Trophoblast cell (in vitro differentiated cells and primary cell): Measurements from ENCODE around the gene SPRED3.

Experiments used
- DNase-seq, 2 donors: peaks; one replicate each; pipeline ENCODE4 v3.0.0-alpha.2; 2016
- H2AFZ ChIP-seq: 2 replicates; pipeline ENCODE4 v1.6.1; 2013; ENCODE audit warnings: low read length, moderate library complexity, mild to moderate bottlenecking; ENCODE audit not compliant: insufficient read depth, poor library complexity
- H2AK5ac ChIP-seq: 2 replicates; pipeline ENCODE4 v1.6.1; 2013; ENCODE audit warnings: mild to moderate bottlenecking, low read length
- H2BK120ac ChIP-seq: 2 replicates; pipeline ENCODE4 v1.6.1; 2013; ENCODE audit warnings: low read length, mild to moderate bottlenecking, moderate library complexity; ENCODE audit not compliant: insufficient read depth, poor library complexity
- H2BK12ac ChIP-seq: 2 replicates; pipeline ENCODE4 v1.6.1; 2013; ENCODE audit warnings: mild to moderate bottlenecking, low read length, moderate library complexity
- H2BK5ac ChIP-seq: 2 replicates; pipeline ENCODE4 v1.6.1; 2013; ENCODE audit warnings: low read length, low read depth, moderate library complexity, mild to moderate bottlenecking; ENCODE audit not compliant: poor library complexity
- H3K14ac ChIP-seq: 2 replicates; pipeline ENCODE4 v1.6.1; 2013; ENCODE audit warnings: mild to moderate bottlenecking, low read length
- H3K18ac ChIP-seq: 2 replicates; pipeline ENCODE4 v1.6.1; 2013; ENCODE audit warnings: mild to moderate bottlenecking, low read length
- H3K23ac ChIP-seq: 2 replicates; pipeline ENCODE4 v1.6.1; 2013; ENCODE audit warnings: low read length
- H3K27ac ChIP-seq: 2 replicates; pipeline ENCODE4 v1.5.1; 2013; ENCODE audit warnings: low read depth, mild to moderate bottlenecking, inconsistent platforms, low read length, moderate library complexity
- H3K27me3 ChIP-seq: 2 replicates; pipeline ENCODE4 v1.6.1; 2013; ENCODE audit warnings: inconsistent platforms, mild to moderate bottlenecking, low read length, moderate library complexity; ENCODE audit not compliant: insufficient read depth
- H3K36me3 ChIP-seq, 2 experiments: 1 replicate in 1 of 2; 2 replicates in 1 of 2; pipeline ENCODE4 v1.6.1; 2013; ENCODE audit warnings: low read length in 2 of 2, mild to moderate bottlenecking in 2 of 2, moderate library complexity in 1 of 2; ENCODE audit not compliant: insufficient read depth in 2 of 2, control insufficient read depth in 1 of 2
- H3K4ac ChIP-seq: 2 replicates; pipeline ENCODE4 v1.6.1; 2013; ENCODE audit warnings: low read depth, mild to moderate bottlenecking, low read length, moderate library complexity
- H3K4me1 ChIP-seq, 2 experiments: 1 replicate in 1 of 2; 2 replicates in 1 of 2; pipeline ENCODE4 v1.6.1; 2013; ENCODE audit warnings: low read length in 2 of 2, mild to moderate bottlenecking in 2 of 2, moderate library complexity in 1 of 2; ENCODE audit not compliant: insufficient read depth in 2 of 2, control insufficient read depth in 1 of 2
- H3K4me2 ChIP-seq: 2 replicates; pipeline ENCODE4 v1.6.1; 2013; ENCODE audit warnings: inconsistent platforms, mild to moderate bottlenecking, low read length, moderate library complexity
- H3K4me3 ChIP-seq: 2 replicates; pipeline ENCODE4 v1.5.1; 2013; ENCODE audit warnings: mild to moderate bottlenecking, low read depth, low read length, inconsistent platforms
- H3K79me1 ChIP-seq: one replicate; pipeline ENCODE4 v1.6.1; 2013; ENCODE audit warnings: low read length
- H3K79me2 ChIP-seq: 2 replicates; pipeline ENCODE4 v1.6.1; 2013; ENCODE audit warnings: low read length, mild to moderate bottlenecking; ENCODE audit not compliant: control insufficient read depth, insufficient read depth, poor library complexity
- H3K9ac ChIP-seq: 2 replicates; pipeline ENCODE4 v1.6.1; 2013; ENCODE audit warnings: mild to moderate bottlenecking, low read length
- H3K9me3 ChIP-seq: 2 replicates; pipeline ENCODE4 v1.6.1; 2013; ENCODE audit warnings: low read depth, mild to moderate bottlenecking, control low read depth, inconsistent platforms, low read length; ENCODE audit not compliant: insufficient read depth
- H4K12ac ChIP-seq: 2 replicates; pipeline ENCODE4 v1.6.1; 2013; ENCODE audit warnings: low read depth, mild to moderate bottlenecking, low read length, moderate library complexity
- H4K8ac ChIP-seq: 2 replicates; pipeline ENCODE4 v1.6.1; 2013; ENCODE audit warnings: low read depth, mild to moderate bottlenecking, low read length, moderate library complexity
- H4K91ac ChIP-seq: one replicate; pipeline ENCODE4 v1.6.1; 2013; ENCODE audit warnings: low read depth, mild to moderate bottlenecking, low read length, moderate library complexity
- WGBS: extraction: QIAGEN DNeasy Blood & Tissue Kit; methylation state at CpG from one replicate; pipeline ENCODE4 v1.1.7; 2013; ENCODE audit warnings: missing lambda C conversion rate; ENCODE audit not compliant: insufficient read length, insufficient coverage; ENCODE audit errors: extremely low coverage; 5-methylcytosine and 5-hydroxymethylcytosine counted together

SPRED3 gene

GRCh38 chr19:38369584-38369983, 18.9 kb upstream of the SPRED3 start:
- Histone ChIP-seq H3K14ac (no peak overlapping the region), H4K8ac (no peak overlapping the region), H4K12ac (no peak overlapping the region), H3K79me2 (no peaks in the 10 kb centered on the region), H3K27me3 (no peaks in the 10 kb centered on the region), H3K4me1 (no peaks in the 10 kb centered on the region), H3K27ac (no peak overlapping the region), H3K36me3 (no peaks in the 10 kb centered on the region), H3K4me2 (no peak overlapping the region), H4K91ac (no peak overlapping the region), H3K9me3 (peaks cover 4% of the 10 kb centered on the region), H3K18ac (no peak overlapping the region), H2BK12ac (no peak overlapping the region), H2BK5ac (no peak overlapping the region), H3K4ac (no peak overlapping the region), H3K79me1 (peaks cover under 1% of the 10 kb centered on the region), H3K4me3 (no peak overlapping the region), H2AFZ (no peak overlapping the region), H2AK5ac (no peak overlapping the region), H3K9ac (no peak overlapping the region), H3K23ac (no peak overlapping the region), H2BK120ac (no peak overlapping the region)
- no peak for DNase-seq
- no CpG with 5 or more reads among the region's 2 CpGs for WGBS

- Histone ChIP-seq H3K14ac (no peak overlapping the region), H3K4me3 (no peak overlapping the region), H3K18ac (no peak overlapping the region), H3K4ac (no peak overlapping the region), H2BK5ac (no peak overlapping the region), H4K91ac (no peak overlapping the region), H3K4me1 (peaks cover under 1% of the 10 kb centered on the region in 2 experiments), H3K27ac (no peak overlapping the region), H2BK12ac (no peak overlapping the region), H4K8ac (no peak overlapping the region), H3K27me3 (no peaks in the 10 kb centered on the region), H3K79me2 (peaks cover 7% of the 10 kb centered on the region), H4K12ac (no peak overlapping the region), H3K79me1 (peaks cover 7% of the 10 kb centered on the region), H2AFZ (no peak overlapping the region), H3K9me3 (no peaks in the 10 kb centered on the region), H3K9ac (no peak overlapping the region), H2BK120ac (no peak overlapping the region), H2AK5ac (no peak overlapping the region), H3K36me3 (no peaks in the 10 kb centered on the region), H3K23ac (no peak overlapping the region), H3K4me2 (no peak overlapping the region)
- DNase-seq, result no peak
- WGBS, result no CpG with 5 or more reads among the region's 12 CpGs
Measured at GRCh38 chr19:38370299-38370698, 18.2 kb upstream of the SPRED3 start.

- no peak overlapping the region for H3K4ac ChIP-seq
- H4K12ac ChIP-seq, result no peak overlapping the region
- no peak overlapping the region for H3K9ac ChIP-seq
- no peaks in the 10 kb centered on the region for H3K27me3 ChIP-seq
- no peak overlapping the region for H3K23ac ChIP-seq
- H2BK5ac ChIP-seq, result no peak overlapping the region
- DNase-seq, result no peak
- H3K9me3 ChIP-seq, result no peaks in the 10 kb centered on the region
- peaks cover 6 to 8% of the 10 kb centered on the region in 2 experiments for H3K4me1 ChIP-seq
- peaks cover 12% of the 10 kb centered on the region for H3K79me2 ChIP-seq
- no peak overlapping the region for H4K8ac ChIP-seq
- H3K4me3 ChIP-seq, result no peak overlapping the region
- H2BK120ac ChIP-seq, result no peak overlapping the region
- peaks cover under 1% of the 10 kb centered on the region in 2 experiments for H3K36me3 ChIP-seq
- H3K14ac ChIP-seq, result no peak overlapping the region
- no peak overlapping the region for H2AK5ac ChIP-seq
- H3K27ac ChIP-seq, result no peak overlapping the region
- H4K91ac ChIP-seq, result no peak overlapping the region
- no peak overlapping the region for H2AFZ ChIP-seq
- no peak overlapping the region for H2BK12ac ChIP-seq
- H3K79me1 ChIP-seq, result peaks cover 8% of the 10 kb centered on the region
- no CpG with 5 or more reads among the region's 6 CpGs for WGBS
- no peak overlapping the region for H3K18ac ChIP-seq
- no peak overlapping the region for H3K4me2 ChIP-seq
Measured at GRCh38 chr19:38371081-38371480, 17.4 kb upstream of the SPRED3 start.

GRCh38 chr19:38373907-38374331, 14.6 kb upstream of the SPRED3 start:
- no peaks in the 10 kb centered on the region for H3K9me3 ChIP-seq

More at GRCh38 chr19:38373907-38374331, 14.6 kb upstream of the SPRED3 start:
- Histone ChIP-seq H3K79me2 (peaks cover 12% of the 10 kb centered on the region), H3K79me1 (peaks cover 8% of the 10 kb centered on the region), H4K8ac (peak overlapping the region; percentile 84), H3K23ac (no peak overlapping the region), H2AFZ (peak overlapping the region; percentile 59), H2BK5ac (no peak overlapping the region), H2BK12ac (no peak overlapping the region), H3K14ac (no peak overlapping the region), H3K4me3 (no peak overlapping the region), H3K27me3 (no peaks in the 10 kb centered on the region), H3K36me3 (peaks cover 10 to 11% of the 10 kb centered on the region in 2 experiments), H3K27ac (peak overlapping the region; percentile 27), H3K9ac (peak overlapping the region; percentile 20), H3K4ac (no peak overlapping the region), H3K4me2 (peak overlapping the region; percentile 71), H2BK120ac (peak overlapping the region; percentile 46), H3K4me1 (peaks cover 6 to 15% of the 10 kb centered on the region in 2 experiments), H4K12ac (no peak overlapping the region), H3K18ac (no peak overlapping the region), H4K91ac (peak overlapping the region; percentile 42), H2AK5ac (no peak overlapping the region)
- WGBS, result no CpG with 5 or more reads among the region's 6 CpGs
- DNase-seq, result no peak
